GM12891 (cell line): ENCODE results near the gene ERP29.

Experiments used
- POLR2A ChIP-seq: IDR thresholded peaks from 2 replicates; pipeline ENCODE4 v1.6.1; 2011; ENCODE audit warnings: low read depth, low read length, control low read depth
- POLR2AphosphoS5 ChIP-seq: IDR thresholded peaks from 2 replicates; pipeline ENCODE4 v1.6.1; 2011; ENCODE audit warnings: low read depth, low read length, control low read depth
- POU2F2 ChIP-seq: IDR thresholded peaks from 2 replicates; pipeline ENCODE4 v1.6.1; 2011; ENCODE audit warnings: low read depth, mild to moderate bottlenecking, control low read depth, low read length, moderate library complexity
- SPI1 ChIP-seq: IDR thresholded peaks from 2 replicates; pipeline ENCODE4 v1.6.1; 2011; ENCODE audit warnings: low read depth, low read length, control low read depth
- TAF1 ChIP-seq: IDR thresholded peaks from 2 replicates; pipeline ENCODE4 v1.6.1; 2011; ENCODE audit warnings: low read depth, low read length, control low read depth

DNA sequence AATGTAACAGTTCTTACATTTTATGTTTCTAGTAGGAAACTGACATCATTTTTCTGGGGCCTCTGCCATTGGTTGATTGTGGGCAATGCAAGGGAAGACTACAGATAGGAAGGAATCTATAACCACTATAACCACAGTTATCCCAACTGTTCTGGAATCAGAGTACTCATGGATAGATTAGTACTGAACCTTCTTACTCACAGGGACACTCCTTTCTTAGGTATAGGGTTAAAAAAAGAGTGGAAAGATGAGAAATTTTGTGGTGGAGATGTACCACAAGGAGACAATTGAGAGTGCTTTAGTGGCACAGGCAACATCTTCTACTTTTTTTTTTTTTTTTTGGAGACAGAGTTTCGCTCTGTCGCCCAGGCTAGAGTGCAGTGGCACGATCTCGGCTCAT lies 21.3 kb upstream of the ERP29 start:
- TF ChIP-seq POLR2A (no peak), POLR2AphosphoS5 (no peak), TAF1 (no peak), SPI1 (no peak), POU2F2 (no peak)
